Tibial nerve (tissue), 3 donors: Measurements from ENCODE around the gene DNAJC7.

Experiments
- POLR2A ChIP-seq, 2 donors: fragments of 450-650 bp; IDR thresholded peaks; one replicate each; pipeline ENCODE4 v1.6.1; 2017; ENCODE audit warnings: antibody characterized with exemption in 2 of 2, mild to moderate bottlenecking in 2 of 2, moderate library complexity in 2 of 2
- TF ChIP-seq, protein P1 (sequence below), 5 experiments: fragments of 200-600 bp in 3 of 5; fragments of 450-650 bp in 2 of 5; sonication (generic) in 3 of 5; IDR thresholded peaks; one replicate each; pipeline ENCODE4 v1.5.1; 2016 to 2019; ENCODE audit warnings: antibody characterized with exemption in 5 of 5, mild to moderate bottlenecking in 3 of 5, moderate library complexity in 2 of 5

DNA sequence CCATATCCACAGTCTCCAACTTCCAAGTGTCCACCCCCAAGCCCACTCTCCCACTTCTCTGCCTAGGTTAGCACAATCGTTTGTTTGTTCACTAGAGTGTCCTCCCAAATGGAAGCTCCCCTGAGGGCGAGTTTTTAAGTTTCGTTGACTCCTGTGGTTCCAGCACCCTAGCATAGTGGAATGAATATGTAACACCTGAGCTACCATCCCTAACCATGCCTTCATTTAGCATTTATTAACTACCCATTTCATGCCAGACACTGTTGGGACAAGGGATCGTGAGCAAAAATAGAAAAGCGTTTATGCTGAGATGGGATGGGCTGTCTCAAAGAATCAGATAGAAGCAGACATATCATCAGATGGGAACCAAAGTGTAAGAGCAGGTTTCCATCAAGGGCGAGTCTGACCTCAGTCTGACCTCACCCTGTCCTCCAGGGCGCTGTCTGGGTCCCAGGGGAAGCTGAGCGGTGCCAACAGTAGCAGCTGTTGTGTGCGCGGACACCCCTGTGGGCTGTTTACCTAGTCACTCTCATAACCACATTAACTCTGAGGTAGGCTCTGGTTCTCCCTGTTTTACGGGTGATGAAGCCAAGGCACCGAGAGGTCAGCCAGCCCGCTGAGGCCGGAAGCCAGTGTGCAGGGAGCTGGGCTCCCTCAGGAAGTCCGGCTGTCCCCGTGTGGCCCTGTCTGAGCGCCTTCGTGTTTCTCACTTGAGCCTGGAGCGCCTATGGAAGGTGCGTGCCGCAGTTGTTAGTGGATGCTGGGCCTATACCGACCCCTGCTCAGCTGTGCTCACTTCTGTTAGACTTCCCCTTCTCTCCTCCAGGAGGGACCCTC, 44.5 kb downstream of the DNAJC7 start:
- no peak for TF ChIP-seq POLR2A (IDR thresholded peaks at IDR 0.05)
- TF ChIP-seq, protein P1, sequence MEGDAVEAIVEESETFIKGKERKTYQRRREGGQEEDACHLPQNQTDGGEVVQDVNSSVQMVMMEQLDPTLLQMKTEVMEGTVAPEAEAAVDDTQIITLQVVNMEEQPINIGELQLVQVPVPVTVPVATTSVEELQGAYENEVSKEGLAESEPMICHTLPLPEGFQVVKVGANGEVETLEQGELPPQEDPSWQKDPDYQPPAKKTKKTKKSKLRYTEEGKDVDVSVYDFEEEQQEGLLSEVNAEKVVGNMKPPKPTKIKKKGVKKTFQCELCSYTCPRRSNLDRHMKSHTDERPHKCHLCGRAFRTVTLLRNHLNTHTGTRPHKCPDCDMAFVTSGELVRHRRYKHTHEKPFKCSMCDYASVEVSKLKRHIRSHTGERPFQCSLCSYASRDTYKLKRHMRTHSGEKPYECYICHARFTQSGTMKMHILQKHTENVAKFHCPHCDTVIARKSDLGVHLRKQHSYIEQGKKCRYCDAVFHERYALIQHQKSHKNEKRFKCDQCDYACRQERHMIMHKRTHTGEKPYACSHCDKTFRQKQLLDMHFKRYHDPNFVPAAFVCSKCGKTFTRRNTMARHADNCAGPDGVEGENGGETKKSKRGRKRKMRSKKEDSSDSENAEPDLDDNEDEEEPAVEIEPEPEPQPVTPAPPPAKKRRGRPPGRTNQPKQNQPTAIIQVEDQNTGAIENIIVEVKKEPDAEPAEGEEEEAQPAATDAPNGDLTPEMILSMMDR (IDR thresholded peaks at IDR 0.05), result no peak
